Measurements from ENCODE around the gene NPAS3.

The NPAS3 gene

DNA sequence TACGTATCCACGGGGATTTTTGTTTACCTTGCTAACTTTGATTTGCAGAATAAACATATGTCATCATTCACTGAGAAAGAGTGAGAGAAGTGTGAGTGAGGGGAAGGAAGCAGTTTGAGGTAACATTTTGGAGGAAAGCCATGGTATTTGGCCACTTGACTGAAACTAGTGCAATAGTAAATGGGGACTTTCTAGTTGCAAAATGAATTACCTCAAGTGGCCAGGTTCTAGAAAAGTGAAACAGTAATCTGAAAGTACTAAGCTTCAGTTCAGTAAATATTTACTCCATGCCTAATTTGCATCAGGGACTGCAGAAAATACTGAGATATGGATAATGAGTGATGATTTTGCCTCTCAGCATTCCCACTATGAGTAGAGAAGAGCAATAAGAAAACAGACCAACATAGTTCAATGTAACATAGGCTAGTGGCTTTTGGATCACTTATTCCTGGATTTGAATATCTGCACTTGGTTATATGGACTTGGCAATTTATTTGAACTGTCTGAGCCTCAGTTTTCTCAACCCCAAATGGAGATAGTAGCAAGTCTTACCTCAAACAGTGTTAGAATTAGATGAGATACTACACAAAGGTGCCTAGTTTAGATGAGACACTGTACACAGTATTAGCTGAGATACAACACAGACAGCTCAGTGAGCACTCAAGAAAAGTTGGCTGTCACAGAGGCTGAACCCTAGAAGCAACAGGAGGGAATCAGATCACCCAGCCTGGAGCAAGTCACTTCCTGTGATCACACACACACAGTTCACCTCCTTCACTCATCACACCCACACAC is 439.1 kb downstream of the NPAS3 start:
- no peak for DNase-seq (ENCODE audit: low read depth in 2 of 2)

DNA sequence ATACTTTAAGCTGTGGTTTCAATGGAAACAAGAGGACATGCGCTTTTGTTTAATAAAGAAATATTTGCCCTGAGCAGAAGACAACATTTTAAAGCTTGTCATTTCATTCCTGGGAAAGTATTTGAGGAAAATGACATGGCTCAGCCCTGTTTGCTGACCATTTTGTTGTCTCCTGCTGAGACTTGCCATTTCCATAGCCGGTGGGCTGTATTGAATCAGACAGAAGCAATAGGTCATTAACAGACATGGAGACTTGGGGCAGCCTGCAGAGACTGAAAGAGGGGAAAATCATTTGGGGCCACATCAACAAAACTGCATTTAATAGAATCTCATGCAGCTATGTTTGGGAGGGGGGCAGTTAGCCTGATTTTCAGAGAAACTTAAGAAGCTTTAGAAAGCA is 443.0 kb downstream of the NPAS3 start:
- DNase-seq (ENCODE audit: low read depth in 2 of 2): no peak

DNA sequence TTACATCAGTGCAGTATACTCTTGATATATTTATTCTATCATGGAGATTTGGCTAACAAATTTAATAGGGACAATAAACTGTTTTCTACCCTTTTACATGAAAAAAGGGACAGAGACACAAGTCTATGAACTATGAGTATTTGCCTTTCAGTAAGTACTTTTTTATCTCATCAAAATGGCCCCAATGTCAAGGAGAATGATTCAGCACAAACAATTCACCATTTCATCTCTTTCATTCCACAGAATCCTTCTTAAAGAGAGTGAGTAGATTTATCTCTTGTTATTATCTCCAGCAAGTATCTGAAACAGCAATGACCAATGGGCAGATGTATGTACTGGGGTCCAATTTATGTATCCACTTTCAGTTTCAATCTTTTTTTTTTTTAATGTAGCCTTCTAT is 447.5 kb downstream of the NPAS3 start:
- no peak for DNase-seq (ENCODE audit: low read depth in 2 of 2)

DNA sequence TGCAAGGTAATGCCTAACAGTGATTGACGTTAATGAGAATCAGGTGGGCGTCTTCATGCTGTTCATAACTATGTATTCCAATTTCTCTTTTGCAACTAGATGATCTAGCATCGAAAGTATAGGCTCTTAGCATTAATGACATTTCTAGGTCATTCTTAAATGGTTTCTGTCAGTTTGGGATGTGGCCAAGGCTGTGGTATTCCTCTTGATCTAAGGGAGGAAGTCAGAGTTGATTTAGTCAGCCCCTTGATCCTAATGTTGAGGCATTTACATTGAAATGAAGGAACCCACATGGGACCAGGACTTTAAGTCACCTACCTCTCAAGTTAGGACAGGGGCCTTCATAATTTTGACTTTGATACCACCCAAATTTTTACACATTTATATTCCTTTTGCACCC is 448.1 kb downstream of the NPAS3 start:
- no peak for DNase-seq (ENCODE audit: low read depth in 2 of 2)

DNA sequence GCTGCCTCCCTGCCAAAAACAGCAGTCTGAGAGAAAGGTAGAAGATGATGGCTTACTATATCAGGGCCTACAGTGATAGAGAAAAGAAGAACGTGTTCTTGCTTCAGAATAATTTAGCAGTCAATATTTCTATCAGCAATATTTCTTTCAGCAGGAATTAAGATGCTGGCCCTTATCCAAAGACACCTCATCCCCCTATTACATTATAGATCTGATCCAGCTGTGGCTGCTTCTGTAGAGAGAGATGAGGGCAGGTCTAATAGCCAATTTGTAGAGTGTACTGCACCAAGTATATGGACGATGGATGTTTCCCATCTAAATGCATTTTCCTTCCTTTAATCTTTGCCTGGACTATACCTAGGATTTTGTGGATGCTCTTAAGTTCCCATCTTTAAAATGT is 451.7 kb downstream of the NPAS3 start:
- no peak for DNase-seq (ENCODE audit: low read depth in 2 of 2)

DNA sequence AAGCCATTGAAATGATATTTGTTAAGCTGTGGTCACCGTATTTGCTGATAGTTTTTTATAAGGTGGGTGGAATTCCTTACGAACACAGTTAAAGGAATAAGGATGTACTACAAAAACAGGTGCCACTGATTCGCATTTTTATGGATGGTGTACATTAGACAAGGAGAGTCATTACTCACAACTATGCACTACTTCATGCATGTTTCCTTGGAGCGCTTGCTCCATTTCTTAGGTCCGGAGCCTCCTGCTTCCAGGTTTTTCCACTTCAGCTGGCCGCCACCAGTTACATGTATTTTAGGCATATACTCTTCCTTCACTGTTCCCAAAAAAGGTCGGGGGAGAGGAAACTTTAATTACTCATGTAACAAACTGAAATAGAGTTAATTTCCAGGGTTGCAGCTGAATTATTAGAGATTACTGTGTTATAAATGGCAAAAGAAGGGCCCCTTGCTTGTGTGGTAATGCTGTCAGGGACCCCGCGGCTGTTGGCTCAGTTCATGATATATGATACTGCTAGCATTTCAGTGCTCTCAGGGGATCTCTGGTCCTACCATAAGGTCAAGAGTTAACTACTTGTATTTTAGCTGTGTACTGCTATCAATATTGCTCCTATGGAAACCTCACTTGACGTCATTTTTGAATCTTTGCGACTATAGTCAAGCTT is 454.7 kb downstream of the NPAS3 start:
- DNase-seq (ENCODE audit: low read depth in 2 of 2): no peak

DNA sequence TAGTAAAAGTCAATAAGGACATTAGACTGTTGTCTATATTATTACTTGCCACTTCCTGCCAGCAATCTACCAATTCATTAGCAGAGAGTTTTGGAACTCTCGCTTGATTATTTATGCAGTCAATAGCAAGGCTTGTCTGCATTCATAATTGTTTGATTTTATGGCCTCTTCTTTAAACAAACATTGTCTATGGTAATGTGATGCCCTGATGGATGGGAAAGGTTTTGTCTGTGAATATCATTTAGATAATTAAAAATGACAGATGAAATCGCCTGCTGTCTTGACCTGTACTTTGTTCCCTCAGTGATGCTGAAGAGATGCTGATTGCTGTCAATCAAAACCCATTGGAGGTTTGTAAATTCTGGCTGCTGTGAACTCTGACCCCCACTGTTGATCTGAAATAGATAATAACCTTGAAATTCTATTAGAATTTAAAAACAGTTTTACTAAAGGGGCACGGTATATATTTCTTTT is 455.3 kb downstream of the NPAS3 start:
- no peak for DNase-seq (ENCODE audit: low read depth in 2 of 2)

DNA sequence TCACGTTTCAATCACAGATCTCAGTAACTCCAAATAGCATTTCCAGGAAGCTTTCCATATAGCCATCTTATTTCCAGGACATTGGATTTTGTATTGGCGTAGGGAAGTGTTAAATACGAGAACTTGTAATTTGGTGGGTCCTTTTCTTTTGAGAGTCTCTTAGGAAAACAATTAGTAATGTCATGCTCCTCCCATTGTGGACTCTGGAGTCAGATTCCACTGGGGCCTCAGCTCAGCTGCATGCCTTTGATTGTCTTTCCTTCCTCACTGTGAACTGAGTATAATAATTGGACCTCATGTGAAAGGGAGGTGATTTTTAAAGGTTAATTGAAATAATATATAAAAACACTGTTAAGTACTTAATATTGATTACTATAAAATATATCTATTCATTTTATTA is 462.6 kb downstream of the NPAS3 start:
- no peak for DNase-seq (ENCODE audit: low read depth in 2 of 2)

DNA sequence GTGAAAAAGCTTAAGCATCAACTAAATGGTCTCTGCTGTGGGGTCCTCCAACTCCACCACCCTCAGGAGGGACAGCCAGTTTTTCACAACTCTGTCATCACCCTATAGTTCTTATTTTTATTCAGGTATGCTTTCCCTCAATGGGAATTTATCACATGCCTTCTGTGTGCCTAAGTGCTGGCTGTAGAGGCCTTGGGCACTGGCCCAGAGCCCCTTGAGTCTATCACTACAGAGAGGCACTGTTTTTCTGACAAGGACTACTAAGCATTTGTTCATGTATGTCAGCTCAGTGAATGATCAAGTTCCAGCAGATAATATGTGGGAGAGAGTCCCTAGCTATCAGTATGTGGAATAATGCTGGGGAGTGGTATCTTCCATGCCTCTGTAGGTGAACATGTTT is 463.9 kb downstream of the NPAS3 start:
- DNase-seq (ENCODE audit: low read depth in 2 of 2): no peak

DNA sequence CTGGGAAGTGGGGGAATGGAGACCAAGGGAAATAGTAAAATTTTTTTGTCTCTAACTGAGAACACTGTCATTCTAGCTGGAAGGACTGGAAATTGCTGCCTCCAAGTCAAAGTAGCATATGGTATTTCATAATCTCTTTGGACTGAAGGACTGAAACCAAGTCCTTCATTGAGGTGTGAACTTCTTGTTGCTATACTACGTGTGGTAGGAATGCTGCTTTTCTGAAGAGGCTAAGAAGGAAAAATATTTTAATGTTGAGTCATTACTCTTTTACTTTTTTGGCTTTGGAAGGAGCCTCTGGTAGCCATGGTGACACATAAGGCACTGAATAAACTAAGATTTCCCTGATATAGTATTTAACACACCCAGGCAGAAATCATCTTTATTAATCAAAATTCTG is 465.4 kb downstream of the NPAS3 start:
- DNase-seq (ENCODE audit: low read depth in 2 of 2): no peak

DNA sequence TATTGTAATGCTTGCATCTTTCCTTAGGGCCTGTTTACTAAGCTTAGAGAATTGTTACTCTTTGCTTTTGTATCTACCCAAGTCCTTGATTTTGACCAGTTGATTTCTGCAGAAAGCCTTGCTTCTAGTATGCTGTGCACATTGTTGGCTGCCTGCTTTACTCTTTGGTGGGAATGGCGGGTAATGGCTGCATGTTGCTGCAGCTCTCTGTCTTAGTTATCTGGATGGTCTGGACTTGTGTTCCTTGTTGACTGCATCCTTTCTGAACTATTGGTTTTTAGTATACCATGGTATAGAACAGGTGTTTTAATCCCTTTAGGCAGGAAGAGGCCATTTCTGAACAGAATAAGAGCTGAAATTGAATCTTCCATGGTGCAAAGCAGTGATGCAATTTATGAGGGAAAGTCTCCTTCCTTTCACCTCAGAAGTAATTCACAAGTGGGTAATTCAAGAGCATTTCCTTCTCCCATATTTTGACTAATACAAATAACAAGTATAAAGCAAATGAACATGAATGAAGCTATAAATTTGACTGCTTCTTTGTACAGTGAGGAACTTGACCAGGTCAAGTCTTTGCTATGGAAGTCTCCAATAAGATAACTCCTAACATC is 466.4 kb downstream of the NPAS3 start:
- DNase-seq (ENCODE audit: low read depth in 2 of 2): no peak

DNA sequence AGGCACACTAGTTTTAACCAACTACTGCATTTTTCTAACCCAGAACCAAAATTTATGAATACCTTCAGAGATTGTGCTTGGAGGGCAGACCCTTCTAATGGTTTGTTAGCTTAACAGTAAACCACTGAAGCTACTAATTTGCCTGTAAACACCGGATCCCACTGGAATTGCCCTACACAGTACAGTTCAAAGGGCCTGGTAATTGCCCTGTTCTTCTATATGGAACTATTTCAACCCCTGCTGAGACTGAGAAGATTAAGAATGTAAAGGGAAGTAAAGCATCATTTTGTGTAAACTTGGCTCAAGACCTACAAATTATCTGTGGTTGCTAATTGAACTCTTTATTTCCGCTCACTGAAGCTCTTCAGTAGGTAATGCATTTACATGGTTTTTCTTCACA is 468.1 kb downstream of the NPAS3 start:
- DNase-seq (ENCODE audit: low read depth in 2 of 2): no peak

DNA sequence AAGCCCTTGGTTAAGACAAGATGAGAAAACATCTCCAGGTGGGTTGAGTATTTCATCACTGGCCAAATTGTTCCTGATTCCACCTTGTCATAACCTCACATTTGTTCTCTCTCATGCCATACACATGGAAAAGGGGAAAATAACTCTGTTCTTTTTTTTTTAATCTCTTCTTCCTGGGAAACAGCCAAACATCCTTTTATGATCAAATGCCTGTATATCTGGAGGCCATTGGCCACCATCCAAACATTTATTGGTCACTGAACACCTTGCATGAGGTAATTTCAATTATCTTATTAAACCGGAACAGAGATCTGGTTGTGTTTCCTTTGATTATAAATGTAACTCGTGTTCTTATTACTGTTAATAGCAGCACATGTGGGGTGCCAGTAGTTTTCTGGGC is 469.6 kb downstream of the NPAS3 start:
- no peak for DNase-seq (ENCODE audit: low read depth in 2 of 2)

DNA sequence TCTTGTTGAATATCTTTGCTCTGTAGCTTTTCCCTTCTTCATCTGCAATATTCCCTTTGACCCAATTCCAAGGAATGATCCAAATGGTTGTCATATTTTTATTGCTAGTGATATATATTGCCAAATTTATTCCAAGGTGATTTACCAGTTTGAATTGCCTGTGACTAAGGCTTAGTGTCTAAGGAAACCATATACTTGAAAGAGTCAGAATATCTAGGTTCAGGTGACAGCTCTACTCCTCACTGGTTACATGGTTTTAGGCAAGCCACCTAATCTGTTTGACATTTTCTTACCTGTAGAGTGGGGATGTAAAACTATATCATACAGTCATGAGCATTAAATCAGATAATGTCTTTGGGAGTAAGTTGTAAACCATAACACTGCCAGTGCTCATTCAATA is 473.8 kb downstream of the NPAS3 start:
- no peak for DNase-seq (ENCODE audit: low read depth in 2 of 2)

DNA sequence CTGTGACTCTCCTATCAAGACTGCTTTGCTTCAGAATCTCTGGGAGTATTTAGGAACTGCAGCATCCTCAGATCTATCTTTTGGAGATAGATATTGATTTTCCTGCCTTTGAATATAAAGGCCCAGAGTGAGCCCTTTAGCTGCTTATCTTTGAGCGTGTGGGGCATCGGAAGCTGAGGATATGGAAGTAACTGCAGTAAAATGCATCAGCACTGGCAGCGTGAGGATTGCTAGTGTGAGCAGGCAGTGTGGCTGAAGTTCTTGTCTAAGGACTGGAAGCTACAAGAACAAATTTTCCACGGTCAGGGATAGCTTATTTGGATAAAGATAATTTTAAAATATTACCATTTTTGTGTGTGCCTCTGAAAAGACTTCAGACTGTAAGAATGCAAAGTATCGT is 474.7 kb downstream of the NPAS3 start:
- DNase-seq (ENCODE audit: low read depth in 2 of 2): no peak

DNA sequence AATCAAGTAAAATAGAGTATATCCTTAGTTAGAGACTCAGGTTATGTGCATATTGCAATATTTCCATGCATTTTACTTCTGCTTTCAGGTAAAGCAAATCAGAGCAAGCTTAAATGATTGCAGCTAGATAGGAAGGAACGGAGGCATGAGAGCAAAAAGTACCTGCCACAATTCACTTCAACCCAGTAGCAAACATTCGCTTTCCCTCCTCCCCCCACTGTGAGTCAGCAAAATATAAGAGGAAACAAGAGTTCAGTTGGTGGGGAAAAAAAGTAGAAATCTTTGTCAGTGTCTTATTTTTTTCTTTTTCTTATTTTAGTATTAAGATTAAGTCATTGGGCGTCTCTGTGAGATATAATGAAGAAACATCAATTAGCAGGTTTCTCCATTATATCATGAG is 475.4 kb downstream of the NPAS3 start:
- DNase-seq (ENCODE audit: low read depth in 2 of 2): no peak

DNA sequence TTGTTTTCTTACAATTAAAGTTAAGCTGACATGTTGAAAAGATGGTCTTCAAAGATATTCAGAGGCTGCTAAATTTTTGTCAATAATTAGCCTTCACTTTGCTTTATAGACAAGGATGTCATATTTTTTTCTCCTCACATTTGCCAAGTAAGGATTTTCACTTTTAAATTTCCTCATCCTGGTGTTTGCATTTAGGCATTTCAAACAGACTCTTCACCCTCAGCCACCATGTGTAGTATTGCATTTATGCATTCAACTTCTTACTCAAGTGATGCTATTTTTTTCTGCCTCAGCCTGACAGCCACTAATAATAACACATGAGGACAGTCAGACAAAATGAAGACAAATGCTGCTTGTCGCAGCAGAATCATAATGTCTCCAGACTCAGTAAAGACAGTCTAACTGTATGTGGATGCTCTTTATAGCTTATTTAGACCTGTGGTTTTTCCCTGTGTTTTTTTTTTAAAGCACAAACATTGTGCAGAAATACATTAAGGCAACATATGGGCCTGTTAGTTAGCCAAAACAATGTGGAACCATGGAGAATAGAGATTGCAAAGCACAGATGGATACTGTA is 481.5 kb downstream of the NPAS3 start:
- DNase-seq (ENCODE audit: low read depth in 2 of 2): no peak

DNA sequence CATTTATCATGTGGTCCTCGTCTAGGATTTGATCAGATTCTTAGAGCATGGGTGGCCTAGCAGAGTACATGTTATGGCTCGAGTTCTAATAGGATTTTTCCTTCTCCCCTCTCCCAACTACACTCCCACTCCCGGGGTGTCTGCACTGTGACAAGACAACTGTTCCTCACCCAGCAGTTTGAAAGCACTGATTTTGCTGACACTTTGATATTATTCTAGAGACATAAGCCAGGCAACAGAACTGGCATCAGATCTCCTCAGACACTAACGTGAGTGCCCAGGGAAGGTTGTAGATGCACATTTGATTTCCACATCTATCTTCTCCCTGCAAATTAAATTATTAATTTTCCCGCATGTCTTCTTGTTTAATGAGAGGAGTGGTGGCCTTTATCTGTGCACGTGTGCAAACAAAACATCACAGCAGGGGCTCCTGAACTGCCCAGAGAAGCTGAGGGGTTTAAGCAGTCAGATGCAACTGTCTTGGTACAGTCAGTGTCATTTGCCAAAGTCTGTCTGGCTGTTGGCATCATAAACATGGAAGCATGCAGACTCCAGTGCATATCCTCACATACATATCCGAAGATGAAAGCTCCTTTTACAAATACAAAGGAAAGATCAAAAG is 491.8 kb downstream of the NPAS3 start:
- DNase-seq (ENCODE audit: low read depth in 2 of 2): no peak

DNA sequence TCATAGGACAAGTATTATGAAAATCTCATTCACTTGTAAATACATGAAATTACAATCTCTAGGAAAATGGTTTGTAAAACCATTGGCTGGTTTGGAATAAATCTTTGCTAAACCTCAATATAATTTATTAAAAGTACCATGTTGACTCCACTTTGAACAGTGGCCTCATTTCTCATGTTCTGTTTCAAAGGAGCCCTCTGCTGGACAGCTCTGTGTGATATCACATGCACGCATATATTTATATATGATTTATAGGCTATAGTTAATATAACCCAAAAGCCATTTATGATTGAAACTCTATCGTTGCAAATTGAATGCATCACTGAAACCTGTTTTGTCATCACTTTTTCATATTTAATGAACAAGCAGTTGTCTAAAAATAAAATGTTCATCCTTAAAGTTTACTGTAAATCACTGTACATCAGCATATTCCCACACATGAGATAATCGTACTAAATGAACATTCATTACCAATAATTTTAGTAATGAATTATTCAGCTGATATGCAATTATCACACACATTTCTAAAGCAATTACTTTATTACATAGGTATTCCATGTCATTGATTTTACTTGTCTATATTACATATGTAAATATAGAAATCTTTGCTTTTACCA is 493.8 kb downstream of the NPAS3 start:
- no peak for DNase-seq (ENCODE audit: low read depth in 2 of 2)

DNA sequence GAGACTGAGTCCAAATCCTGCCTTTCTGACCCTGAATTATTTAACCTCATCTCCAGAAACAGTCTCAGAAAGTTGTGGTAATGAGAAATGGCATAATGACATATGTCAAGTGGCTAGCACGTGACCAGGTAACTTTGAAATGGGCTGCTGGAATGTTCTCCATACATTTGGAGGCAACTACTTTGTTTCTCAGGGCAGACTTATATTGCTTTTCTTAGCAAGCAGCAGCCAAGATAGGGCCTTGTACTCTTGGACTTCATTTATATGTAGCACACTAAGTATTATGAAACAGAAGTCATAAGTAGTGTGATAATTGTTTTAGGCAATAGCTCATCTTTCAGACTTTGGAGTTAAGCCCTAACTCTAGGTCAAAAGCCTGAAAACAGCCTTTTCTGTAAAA is 494.7 kb downstream of the NPAS3 start:
- DNase-seq (ENCODE audit: low read depth in 2 of 2): no peak

DNA sequence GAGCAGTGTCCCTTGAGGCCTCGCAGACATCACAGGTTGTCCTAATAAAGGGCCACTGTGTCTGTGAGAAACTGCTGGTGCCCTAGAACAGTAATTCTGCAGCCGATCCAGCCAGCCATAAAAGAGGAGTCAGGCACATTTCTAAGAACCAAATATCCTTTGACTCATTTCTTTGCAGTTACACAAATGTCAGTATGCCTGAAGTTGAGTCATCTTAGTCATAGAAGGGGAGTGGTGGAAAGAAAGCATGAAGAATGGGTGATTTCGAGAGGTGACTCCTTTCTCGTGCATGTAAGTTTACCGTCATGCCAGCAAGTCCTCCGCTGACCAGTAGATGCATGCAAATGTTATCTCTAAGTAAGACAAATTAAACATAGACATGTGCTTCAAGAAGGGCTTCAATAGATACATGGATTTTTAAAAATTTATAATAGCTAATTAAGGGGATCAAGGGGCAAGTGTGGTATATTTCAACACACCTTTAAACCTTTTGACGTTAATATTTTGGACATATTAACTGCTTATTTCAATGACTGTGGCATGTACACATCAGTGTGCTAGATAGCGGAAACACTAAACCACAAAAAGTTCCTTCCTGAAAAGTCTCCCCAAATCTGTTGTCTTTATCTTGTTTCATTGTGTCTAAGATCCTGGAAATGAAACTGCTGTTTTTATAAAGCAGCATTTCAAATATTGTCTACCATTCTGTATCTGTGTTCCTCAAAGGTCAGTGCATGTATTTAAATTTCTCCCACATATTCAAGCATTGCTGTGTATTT is 497.4 kb downstream of the NPAS3 start:
- DNase-seq (ENCODE audit: low read depth in 2 of 2): no peak
